ENCODE measurements around the gene NRG2. TPM values are rescaled to one million over a fixed set of nuclear protein-coding genes. Genes with fewer than 3 reads are reported as not detected.

NRG2 gene
- total RNA-seq, 2 experiments from 2014 or later: 0.08 to 0.17 TPM

DNA sequence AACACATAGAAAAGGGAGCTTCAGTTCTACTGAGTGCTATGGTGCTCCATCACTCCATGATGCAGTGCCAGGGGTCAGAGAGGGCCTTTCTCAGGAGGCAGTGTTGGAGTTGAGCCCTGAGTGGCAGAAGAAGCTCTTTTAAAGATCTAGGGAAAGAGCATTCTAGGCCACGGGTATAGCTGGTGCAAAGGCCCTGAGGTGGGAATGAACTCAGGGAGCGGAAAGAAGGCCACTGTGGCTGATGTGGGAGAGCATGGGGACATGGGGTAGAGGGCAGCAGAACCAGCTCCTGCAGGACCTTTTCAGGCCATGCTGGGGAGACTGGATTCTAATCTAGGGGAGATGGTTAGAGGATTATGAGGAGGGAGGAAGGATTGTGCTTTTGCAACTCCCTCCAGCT, 237.6 kb downstream of the NRG2 start:
- H3K27me3 Mint-ChIP-seq: peaks cover 52% of the 10 kb centered on the region
- H3K27ac ChIP-seq (ENCODE audit: low read depth in 1 of 2, low read length in 2 of 2): no peak overlapping the region
- TF ChIP-seq, protein P1, sequence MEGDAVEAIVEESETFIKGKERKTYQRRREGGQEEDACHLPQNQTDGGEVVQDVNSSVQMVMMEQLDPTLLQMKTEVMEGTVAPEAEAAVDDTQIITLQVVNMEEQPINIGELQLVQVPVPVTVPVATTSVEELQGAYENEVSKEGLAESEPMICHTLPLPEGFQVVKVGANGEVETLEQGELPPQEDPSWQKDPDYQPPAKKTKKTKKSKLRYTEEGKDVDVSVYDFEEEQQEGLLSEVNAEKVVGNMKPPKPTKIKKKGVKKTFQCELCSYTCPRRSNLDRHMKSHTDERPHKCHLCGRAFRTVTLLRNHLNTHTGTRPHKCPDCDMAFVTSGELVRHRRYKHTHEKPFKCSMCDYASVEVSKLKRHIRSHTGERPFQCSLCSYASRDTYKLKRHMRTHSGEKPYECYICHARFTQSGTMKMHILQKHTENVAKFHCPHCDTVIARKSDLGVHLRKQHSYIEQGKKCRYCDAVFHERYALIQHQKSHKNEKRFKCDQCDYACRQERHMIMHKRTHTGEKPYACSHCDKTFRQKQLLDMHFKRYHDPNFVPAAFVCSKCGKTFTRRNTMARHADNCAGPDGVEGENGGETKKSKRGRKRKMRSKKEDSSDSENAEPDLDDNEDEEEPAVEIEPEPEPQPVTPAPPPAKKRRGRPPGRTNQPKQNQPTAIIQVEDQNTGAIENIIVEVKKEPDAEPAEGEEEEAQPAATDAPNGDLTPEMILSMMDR (IDR thresholded peaks at IDR 0.05): no peak

DNA sequence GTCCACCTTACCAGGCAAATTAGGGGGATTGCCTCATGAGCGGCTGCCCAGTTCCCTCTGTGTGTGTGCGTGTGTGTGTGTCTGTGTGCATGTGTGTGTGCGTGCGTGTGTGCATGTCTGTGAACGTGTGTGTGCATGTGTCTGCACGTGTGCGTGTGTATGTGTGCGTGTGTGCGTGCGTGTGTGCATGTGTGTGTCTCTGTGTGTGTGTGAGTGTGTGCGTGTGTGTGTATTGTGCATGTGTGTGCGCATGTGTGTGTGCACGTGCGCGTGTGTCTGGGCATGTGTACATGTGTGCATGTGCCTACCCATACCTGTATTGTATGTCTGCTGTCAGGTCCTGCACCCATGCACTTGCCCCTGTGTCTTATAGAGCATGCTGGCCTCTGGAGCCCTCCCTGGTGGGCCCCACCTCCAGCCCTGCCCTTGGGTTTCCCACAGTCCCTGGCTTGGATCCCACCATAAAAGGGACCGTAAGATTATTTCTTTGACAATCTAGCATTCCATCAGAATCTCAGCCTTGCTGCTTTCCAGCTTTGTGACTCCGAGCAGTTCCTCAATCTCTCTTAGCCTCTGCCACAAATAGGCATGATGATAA, 238.2 kb downstream of the NRG2 start:
- no peak overlapping the region for H3K27ac Mint-ChIP-seq
- no peaks in the 10 kb centered on the region for H3K4me1 Mint-ChIP-seq (ENCODE audit: low read depth)
- TF ChIP-seq, protein P1 (IDR thresholded peaks at IDR 0.05): no peak
- peaks cover 10 to 20% of the 10 kb centered on the region in 2 experiments for H3K27me3 ChIP-seq (ENCODE audit: control insufficient read depth in 1 of 2, insufficient read depth in 2 of 2, low read length in 2 of 2)
- H3K9me3 ChIP-seq (ENCODE audit: control insufficient read depth in 1 of 2, insufficient read depth in 1 of 2, low read length in 2 of 2): peaks cover 0 to 15% of the 10 kb centered on the region in 2 experiments
- intact Hi-C loops (cut with DNase I, micrococcal nuclease): no loop called here
- H3K27ac ChIP-seq (ENCODE audit: low read depth in 1 of 2, low read length in 2 of 2): no peak overlapping the region
- no peak for DNase-seq
- CTCF ChIA-PET: no interaction called here
- H3K36me3 ChIP-seq (ENCODE audit: insufficient read depth, low read length): no peaks in the 10 kb centered on the region
- H3K27me3 Mint-ChIP-seq: peaks cover 52% of the 10 kb centered on the region
- H3K9me3 Mint-ChIP-seq: no peaks in the 10 kb centered on the region
- no peak overlapping the region for H3K4me3 ChIP-seq (ENCODE audit: low read length)
- no peaks in the 10 kb centered on the region for H3K4me1 ChIP-seq (ENCODE audit: insufficient read depth, low read length)
- ATAC-seq (ENCODE audit: poor library complexity): no peak
- POLR2A ChIA-PET: no interaction called here
- H3K36me3 Mint-ChIP-seq (ENCODE audit: low read depth): no peaks in the 10 kb centered on the region
- H3K4me3 Mint-ChIP-seq: no peak overlapping the region

More for the DNA sequence above, 237.6 kb downstream of the NRG2 start:
- Histone ChIP-seq H3K27me3 (ENCODE audit: control insufficient read depth in 1 of 2, insufficient read depth in 2 of 2, low read length in 2 of 2) (peaks cover 10 to 17% of the 10 kb centered on the region in 2 experiments), H3K4me3 (ENCODE audit: low read length) (no peak overlapping the region), H3K4me1 (ENCODE audit: insufficient read depth, low read length) (no peaks in the 10 kb centered on the region), H3K9me3 (ENCODE audit: control insufficient read depth in 1 of 2, insufficient read depth in 1 of 2, low read length in 2 of 2) (peaks cover 0 to 15% of the 10 kb centered on the region in 2 experiments), H3K36me3 (ENCODE audit: insufficient read depth, low read length) (no peaks in the 10 kb centered on the region)
- intact Hi-C loops (cut with DNase I, micrococcal nuclease): no loop called here
- H3K4me1 Mint-ChIP-seq (ENCODE audit: low read depth): no peaks in the 10 kb centered on the region
- ATAC-seq (ENCODE audit: poor library complexity): no peak
- DNase-seq: no peak
- ChIA-PET POLR2A (no interaction called here), CTCF (no interaction called here)
- H3K4me3 Mint-ChIP-seq: no peak overlapping the region
- H3K36me3 Mint-ChIP-seq (ENCODE audit: low read depth): no peaks in the 10 kb centered on the region
- H3K27ac Mint-ChIP-seq: no peak overlapping the region
- H3K9me3 Mint-ChIP-seq: no peaks in the 10 kb centered on the region

DNA sequence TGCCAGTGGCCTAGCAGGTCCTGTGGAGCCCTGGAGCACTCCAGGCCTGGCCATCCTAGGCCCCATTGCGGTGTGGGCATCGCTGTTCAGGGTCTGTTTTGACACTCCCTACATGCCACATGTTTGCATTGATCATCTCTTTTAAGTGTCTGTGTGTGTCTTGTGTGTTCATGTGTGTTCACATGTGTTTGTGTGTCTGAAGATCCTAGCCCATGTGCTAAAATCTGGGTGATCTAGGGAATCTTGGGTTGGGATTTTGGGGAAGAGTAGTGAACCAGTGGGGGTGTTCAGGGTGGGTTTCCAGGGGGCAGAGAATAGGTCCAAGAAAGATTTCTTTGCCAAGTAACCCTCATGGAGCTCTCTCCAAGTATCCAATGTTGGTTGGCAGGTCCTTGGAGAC, 239.1 kb downstream of the NRG2 start:
- Histone ChIP-seq H3K36me3 (ENCODE audit: insufficient read depth, low read length) (no peaks in the 10 kb centered on the region), H3K9me3 (ENCODE audit: control insufficient read depth in 1 of 2, insufficient read depth in 1 of 2, low read length in 2 of 2) (peaks cover 0 to 7% of the 10 kb centered on the region in 2 experiments), H3K27me3 (ENCODE audit: control insufficient read depth in 1 of 2, insufficient read depth in 2 of 2, low read length in 2 of 2) (peaks cover 19% of the 10 kb centered on the region in 2 experiments), H3K27ac (ENCODE audit: low read depth in 1 of 2, low read length in 2 of 2) (no peak overlapping the region), H3K4me3 (ENCODE audit: low read length) (no peak overlapping the region), H3K4me1 (ENCODE audit: insufficient read depth, low read length) (no peaks in the 10 kb centered on the region)
- intact Hi-C loops (cut with DNase I, micrococcal nuclease): no loop called here
- Mint-ChIP-seq H3K36me3 (ENCODE audit: low read depth) (no peaks in the 10 kb centered on the region), H3K4me3 (no peak overlapping the region), H3K9me3 (no peaks in the 10 kb centered on the region), H3K27me3 (peaks cover 59% of the 10 kb centered on the region), H3K4me1 (ENCODE audit: low read depth) (no peaks in the 10 kb centered on the region), H3K27ac (no peak overlapping the region)
- DNase-seq (no peak), ATAC-seq (ENCODE audit: poor library complexity) (no peak)
- TF ChIP-seq, protein P1 (IDR thresholded peaks at IDR 0.05): no peak
- CTCF ChIA-PET: no interaction called here
- POLR2A ChIA-PET: no interaction called here
